ENCODE data around the gene LCN12. TPM values are rescaled to one million over a fixed set of nuclear protein-coding genes. Genes with fewer than 3 reads are reported as not detected.

Gene LCN12
- total RNA-seq, 1 donor from 2014 or later = 1.1 TPM

GRCh38 chr9:136937186-136938001, 14.7 kb upstream of the LCN12 start:
- no peak overlapping the region for H3K27ac Mint-ChIP-seq (ENCODE audit: unreplicated experiment)
- no peak overlapping the region for H3K4me3 Mint-ChIP-seq
- DNase-seq (ENCODE audit: low read depth, low spot score) = no peak
- H3K9me3 Mint-ChIP-seq = peaks cover 2% of the 10 kb centered on the region
- H3K36me3 Mint-ChIP-seq (ENCODE audit: low read depth) = peaks cover 26% of the 10 kb centered on the region
- H3K27me3 Mint-ChIP-seq (ENCODE audit: low read depth) = no peaks in the 10 kb centered on the region
- TF ChIP-seq, protein P1, sequence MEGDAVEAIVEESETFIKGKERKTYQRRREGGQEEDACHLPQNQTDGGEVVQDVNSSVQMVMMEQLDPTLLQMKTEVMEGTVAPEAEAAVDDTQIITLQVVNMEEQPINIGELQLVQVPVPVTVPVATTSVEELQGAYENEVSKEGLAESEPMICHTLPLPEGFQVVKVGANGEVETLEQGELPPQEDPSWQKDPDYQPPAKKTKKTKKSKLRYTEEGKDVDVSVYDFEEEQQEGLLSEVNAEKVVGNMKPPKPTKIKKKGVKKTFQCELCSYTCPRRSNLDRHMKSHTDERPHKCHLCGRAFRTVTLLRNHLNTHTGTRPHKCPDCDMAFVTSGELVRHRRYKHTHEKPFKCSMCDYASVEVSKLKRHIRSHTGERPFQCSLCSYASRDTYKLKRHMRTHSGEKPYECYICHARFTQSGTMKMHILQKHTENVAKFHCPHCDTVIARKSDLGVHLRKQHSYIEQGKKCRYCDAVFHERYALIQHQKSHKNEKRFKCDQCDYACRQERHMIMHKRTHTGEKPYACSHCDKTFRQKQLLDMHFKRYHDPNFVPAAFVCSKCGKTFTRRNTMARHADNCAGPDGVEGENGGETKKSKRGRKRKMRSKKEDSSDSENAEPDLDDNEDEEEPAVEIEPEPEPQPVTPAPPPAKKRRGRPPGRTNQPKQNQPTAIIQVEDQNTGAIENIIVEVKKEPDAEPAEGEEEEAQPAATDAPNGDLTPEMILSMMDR (conservative IDR thresholded peaks at IDR 0.05) = no peak
- H3K4me1 Mint-ChIP-seq = peaks cover 3% of the 10 kb centered on the region

GRCh38 chr9:136939431-136939995, 12.6 kb upstream of the LCN12 start:
- peaks cover 16% of the 10 kb centered on the region for H3K36me3 Mint-ChIP-seq (ENCODE audit: low read depth)
- DNase-seq (ENCODE audit: low read depth, low spot score) = no peak
- H3K27me3 Mint-ChIP-seq (ENCODE audit: low read depth) = no peaks in the 10 kb centered on the region
- H3K9me3 Mint-ChIP-seq = no peaks in the 10 kb centered on the region
- H3K4me1 Mint-ChIP-seq = peaks cover 3% of the 10 kb centered on the region
- H3K4me3 Mint-ChIP-seq = peak overlapping the region; percentile 17
- peak overlapping the region; percentile 72 for H3K27ac Mint-ChIP-seq (ENCODE audit: unreplicated experiment)
- TF ChIP-seq, protein P1 (conservative IDR thresholded peaks at IDR 0.05) = no peak

DNA sequence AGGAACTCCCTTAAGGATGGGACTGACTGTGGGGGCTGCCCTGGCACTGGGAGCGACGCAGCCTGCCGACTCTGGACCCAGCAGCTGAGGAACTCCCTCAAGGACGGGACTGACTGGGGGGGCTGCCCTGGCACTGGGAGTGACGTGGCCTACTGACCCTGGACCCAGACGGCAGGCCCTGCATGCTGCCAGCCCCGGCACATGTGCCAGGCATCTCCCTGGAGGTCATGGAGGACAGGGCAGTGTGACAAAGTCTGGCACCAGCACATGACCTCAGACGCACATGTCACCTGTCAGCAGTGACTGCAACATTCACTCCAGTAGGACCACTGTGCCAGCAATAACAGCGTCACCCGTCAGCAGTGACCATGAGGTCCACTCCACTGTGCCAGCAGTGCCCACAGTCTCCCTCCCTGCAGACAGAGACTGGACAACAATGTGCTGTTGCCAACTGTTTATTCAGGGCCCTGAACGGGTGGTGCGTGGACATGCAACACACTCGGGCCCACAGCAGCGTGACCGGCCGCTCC, 12.0 kb upstream of the LCN12 start:
- TF ChIP-seq, protein P1 (conservative IDR thresholded peaks at IDR 0.05) = no peak
- Mint-ChIP-seq H3K27me3 (ENCODE audit: low read depth) (no peaks in the 10 kb centered on the region), H3K4me1 (peaks cover 3% of the 10 kb centered on the region), H3K36me3 (ENCODE audit: low read depth) (peaks cover 15% of the 10 kb centered on the region), H3K27ac (ENCODE audit: unreplicated experiment) (no peak overlapping the region), H3K4me3 (no peak overlapping the region), H3K9me3 (no peaks in the 10 kb centered on the region)
- no peak for DNase-seq (ENCODE audit: low read depth, low spot score)

- Mint-ChIP-seq H3K9me3 (no peaks in the 10 kb centered on the region), H3K4me1 (peaks cover 3% of the 10 kb centered on the region), H3K27ac (ENCODE audit: unreplicated experiment) (no peak overlapping the region), H3K4me3 (no peak overlapping the region), H3K27me3 (ENCODE audit: low read depth) (no peaks in the 10 kb centered on the region), H3K36me3 (ENCODE audit: low read depth) (peaks cover 15% of the 10 kb centered on the region)
- DNase-seq (ENCODE audit: low read depth, low spot score) = no peak
- TF ChIP-seq, protein P1 (conservative IDR thresholded peaks at IDR 0.05) = no peak
These were observed 11.4 kb upstream of the LCN12 start for GRCh38 chr9:136940526-136941230.

DNA sequence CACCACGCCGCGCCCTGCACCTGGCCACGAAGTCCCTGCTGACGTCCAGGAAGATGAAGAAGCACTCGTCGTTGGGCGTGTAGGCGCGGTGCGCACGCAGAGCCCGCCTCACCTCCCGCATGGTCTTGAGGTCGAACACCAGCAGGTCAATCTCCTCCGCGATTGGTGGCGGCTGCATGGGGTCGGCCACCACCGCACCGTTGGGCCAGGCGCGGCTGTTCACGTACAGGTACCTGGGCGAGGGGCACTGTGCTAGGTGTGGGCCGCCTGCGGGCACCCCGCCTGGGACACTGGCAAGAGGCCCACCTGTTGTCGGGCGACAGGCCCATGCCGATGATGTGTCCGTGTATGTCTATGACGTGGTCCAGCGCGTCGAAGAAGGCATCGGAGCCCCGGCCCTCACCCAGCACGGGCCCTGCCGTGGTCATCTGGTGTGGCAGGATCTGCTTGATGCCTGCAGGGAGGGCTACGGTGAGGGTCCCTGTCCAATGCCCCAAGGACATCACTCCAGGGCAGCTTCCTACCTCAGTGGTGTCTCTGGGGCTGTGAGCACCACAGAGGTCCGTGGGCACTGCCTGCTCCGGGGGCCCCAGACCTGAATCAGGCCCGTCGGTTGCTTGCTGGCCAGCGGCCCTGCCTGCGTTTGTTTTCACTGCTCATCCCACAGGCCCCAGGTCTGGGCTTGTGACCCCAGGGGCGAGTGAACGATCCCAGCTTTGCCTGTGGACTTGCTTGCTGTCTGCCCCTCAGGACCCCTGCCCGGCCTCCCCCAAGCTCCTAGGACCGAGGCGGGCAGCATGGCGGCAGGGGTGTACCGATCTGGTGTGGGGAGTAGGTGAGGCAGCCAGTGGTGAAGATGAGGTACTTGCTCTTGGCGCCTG, 10.6 kb upstream of the LCN12 start:
- no peak overlapping the region for H3K27ac Mint-ChIP-seq (ENCODE audit: unreplicated experiment)
- H3K4me3 Mint-ChIP-seq = peak overlapping the region; percentile 9
- H3K4me1 Mint-ChIP-seq = peaks cover 3% of the 10 kb centered on the region
- no peaks in the 10 kb centered on the region for H3K27me3 Mint-ChIP-seq (ENCODE audit: low read depth)
- DNase-seq (ENCODE audit: low read depth, low spot score) = no peak
- TF ChIP-seq, protein P1 (conservative IDR thresholded peaks at IDR 0.05) = no peak
- H3K9me3 Mint-ChIP-seq = no peaks in the 10 kb centered on the region
- peaks cover 13% of the 10 kb centered on the region for H3K36me3 Mint-ChIP-seq (ENCODE audit: low read depth)
